ENCODE data around the gene FBXO28. TPM values are rescaled to one million over a fixed set of nuclear protein-coding genes. Genes with fewer than 3 reads are reported as not detected.
A peak's percentile ranks its signal among the peaks of the same experiment; 100 is the strongest.

FBXO28 gene
- total RNA-seq (10 to 100 TPM in 4 of 6 donors, 1 to 10 TPM in 2; 9.2 to 14.9 (median 13.0) TPM), polyA plus RNA-seq (1 to 10 TPM; 4.9 to 6.5 TPM)

GRCh38 chr1:224113918-224114786 is at the start of gene FBXO28:
TSS of gene FBXO28 (plus strand) at chr1:224114111. CDS start at chr1:224114130, 19 bp downstream.
- Histone ChIP-seq H3K4me1 (peaks cover 0 to 19% (median 10%) of the 10 kb centered on the region in 3 donors), H3K27ac (peak within 1 kb of the TSS; percentile 65 to 89 (median 85)), H3K27me3 (no peaks in the 10 kb centered on the region), H3K36me3 (no peaks in the 10 kb centered on the region), H3K9me3 (no peaks in the 10 kb centered on the region), H3K4me3 (peak within 1 kb of the TSS; percentile 75 to 98 (median 91))
- WGBS, 2 donors: 0% methylated on average over 59 to 60 of the region's 60 CpGs
- no peak for TF ChIP-seq CTCF (IDR thresholded peaks at IDR 0.05)
- ATAC-seq (peak; percentile 99 to 100 (median 100)), DNase-seq (peak; percentile 90 to 98 (median 94)), FAIRE-seq (peak; percentile 68)
- intact Hi-C loops (cut with DNase I): loop anchor here in 1 of 3 donors (10.0 kb wide), 1 partner anchor 221 kb away; the partner anchor contains the start of gene NVL

GRCh38 chr1:224064150-224064549 is 49.8 kb upstream of the FBXO28 start:
- Histone ChIP-seq H3K9me3 (no peaks in the 10 kb centered on the region), H3K27me3 (no peaks in the 10 kb centered on the region), H3K27ac (no peak overlapping the region), H3K4me3 (no peak overlapping the region), H3K4me1 (no peaks in the 10 kb centered on the region), H3K36me3 (no peaks in the 10 kb centered on the region)
- 90 to 93% methylated on average over 5 of the region's 5 CpGs for WGBS, 2 donors
- no peak for TF ChIP-seq CTCF (IDR thresholded peaks at IDR 0.05)
- DNase-seq: no peak
- FAIRE-seq: no peak
- intact Hi-C loops (cut with DNase I): no loop called here
- ATAC-seq: no peak

GRCh38 chr1:224065455-224065854 is 48.5 kb upstream of the FBXO28 start:
- TF ChIP-seq CTCF (IDR thresholded peaks at IDR 0.05): no peak
- Histone ChIP-seq H3K27me3 (no peaks in the 10 kb centered on the region), H3K9me3 (no peaks in the 10 kb centered on the region), H3K36me3 (no peaks in the 10 kb centered on the region), H3K4me1 (no peaks in the 10 kb centered on the region), H3K27ac (peak overlapping the region in 2 of 4 donors; percentile 38 to 50), H3K4me3 (no peak overlapping the region)
- DNase-seq (peak in 4 of 6 donors; percentile 36 to 64 (median 56)), FAIRE-seq (no peak), ATAC-seq (peak; percentile 96 to 98 (median 98))
- intact Hi-C loops (cut with DNase I): no loop called here
- 44 to 45% methylated on average over 2 of the region's 2 CpGs for WGBS, 2 donors

- H3K9me3 ChIP-seq: no peaks in the 10 kb centered on the region
- no peaks in the 10 kb centered on the region for H3K36me3 ChIP-seq
- no peak overlapping the region for H3K27ac ChIP-seq
- no peak for FAIRE-seq
- TF ChIP-seq CTCF (IDR thresholded peaks at IDR 0.05): no peak
- DNase-seq: no peak
- H3K27me3 ChIP-seq: no peaks in the 10 kb centered on the region
- no peak overlapping the region for H3K4me3 ChIP-seq
- intact Hi-C loops (cut with DNase I): no loop called here
- ATAC-seq: no peak
- H3K4me1 ChIP-seq: no peaks in the 10 kb centered on the region
Observed at GRCh38 chr1:224067207-224067606, 46.7 kb upstream of the FBXO28 start.
